HL-60 (cell line): ENCODE measurements around the gene LARP1.

Experiments
- POLR2AphosphoS5 ChIP-seq: IDR thresholded peaks from 2 replicates; pipeline ENCODE4 v1.6.1; 2012; ENCODE audit warnings: low read depth
- TF ChIP-seq, protein P1 (sequence below): IDR thresholded peaks from one replicate; pipeline ENCODE4 v1.5.1; 2011; ENCODE audit warnings: low read length, control low read depth, inconsistent platforms; ENCODE audit not compliant: insufficient read depth
- TF ChIP-seq, protein P2 (sequence below): IDR thresholded peaks from 2 replicates; pipeline ENCODE4 v1.6.1; 2012; ENCODE audit warnings: low read depth; ENCODE audit not compliant: insufficient replicate concordance

DNA sequence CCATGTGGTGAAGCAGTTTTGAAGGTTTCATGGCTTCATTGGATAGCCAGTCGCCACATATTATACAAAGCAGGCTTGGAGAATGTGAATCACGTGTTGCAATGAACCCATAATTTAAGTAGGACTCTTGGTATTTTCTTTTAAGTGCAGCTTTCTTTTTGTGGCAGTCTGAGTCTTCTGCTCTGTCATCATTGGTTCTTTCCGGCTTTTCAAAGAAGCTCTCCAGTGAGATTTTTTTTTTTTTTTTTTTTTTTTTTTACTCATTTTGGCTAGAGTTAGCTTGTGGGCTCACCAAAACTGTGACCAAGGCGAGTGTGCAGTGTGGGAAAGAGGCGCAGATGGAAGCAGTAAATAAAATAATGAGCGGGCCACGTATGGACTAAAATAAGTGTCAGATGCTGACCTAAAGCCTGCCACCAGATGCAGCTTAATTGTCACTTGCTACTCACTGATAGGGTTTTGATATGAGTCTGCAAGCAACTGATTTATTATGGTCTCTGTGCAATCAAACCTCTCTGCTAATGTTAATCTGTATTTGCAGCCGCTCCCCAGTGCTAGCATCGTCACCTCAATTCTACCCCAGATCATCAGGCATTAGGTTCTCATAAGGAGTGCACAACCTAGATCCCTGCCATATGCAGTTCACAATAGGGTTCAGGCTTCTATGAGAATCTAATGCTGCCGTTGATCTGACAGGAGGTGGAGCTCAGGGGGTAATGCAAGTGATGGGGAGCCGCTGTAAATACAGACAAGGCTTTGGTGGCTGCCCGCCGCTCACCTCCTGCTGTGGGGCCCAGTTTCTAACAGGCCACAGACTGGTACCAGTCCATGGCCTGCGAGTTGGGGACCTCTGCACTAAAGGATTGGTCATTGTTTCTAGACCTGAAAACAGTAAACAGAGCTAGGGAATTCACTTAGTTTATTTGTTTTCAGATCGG, 45.5 kb upstream of the LARP1 start:
- TF ChIP-seq, protein P1, sequence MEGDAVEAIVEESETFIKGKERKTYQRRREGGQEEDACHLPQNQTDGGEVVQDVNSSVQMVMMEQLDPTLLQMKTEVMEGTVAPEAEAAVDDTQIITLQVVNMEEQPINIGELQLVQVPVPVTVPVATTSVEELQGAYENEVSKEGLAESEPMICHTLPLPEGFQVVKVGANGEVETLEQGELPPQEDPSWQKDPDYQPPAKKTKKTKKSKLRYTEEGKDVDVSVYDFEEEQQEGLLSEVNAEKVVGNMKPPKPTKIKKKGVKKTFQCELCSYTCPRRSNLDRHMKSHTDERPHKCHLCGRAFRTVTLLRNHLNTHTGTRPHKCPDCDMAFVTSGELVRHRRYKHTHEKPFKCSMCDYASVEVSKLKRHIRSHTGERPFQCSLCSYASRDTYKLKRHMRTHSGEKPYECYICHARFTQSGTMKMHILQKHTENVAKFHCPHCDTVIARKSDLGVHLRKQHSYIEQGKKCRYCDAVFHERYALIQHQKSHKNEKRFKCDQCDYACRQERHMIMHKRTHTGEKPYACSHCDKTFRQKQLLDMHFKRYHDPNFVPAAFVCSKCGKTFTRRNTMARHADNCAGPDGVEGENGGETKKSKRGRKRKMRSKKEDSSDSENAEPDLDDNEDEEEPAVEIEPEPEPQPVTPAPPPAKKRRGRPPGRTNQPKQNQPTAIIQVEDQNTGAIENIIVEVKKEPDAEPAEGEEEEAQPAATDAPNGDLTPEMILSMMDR = no peak
- no peak for TF ChIP-seq POLR2AphosphoS5
- TF ChIP-seq, protein P2, sequence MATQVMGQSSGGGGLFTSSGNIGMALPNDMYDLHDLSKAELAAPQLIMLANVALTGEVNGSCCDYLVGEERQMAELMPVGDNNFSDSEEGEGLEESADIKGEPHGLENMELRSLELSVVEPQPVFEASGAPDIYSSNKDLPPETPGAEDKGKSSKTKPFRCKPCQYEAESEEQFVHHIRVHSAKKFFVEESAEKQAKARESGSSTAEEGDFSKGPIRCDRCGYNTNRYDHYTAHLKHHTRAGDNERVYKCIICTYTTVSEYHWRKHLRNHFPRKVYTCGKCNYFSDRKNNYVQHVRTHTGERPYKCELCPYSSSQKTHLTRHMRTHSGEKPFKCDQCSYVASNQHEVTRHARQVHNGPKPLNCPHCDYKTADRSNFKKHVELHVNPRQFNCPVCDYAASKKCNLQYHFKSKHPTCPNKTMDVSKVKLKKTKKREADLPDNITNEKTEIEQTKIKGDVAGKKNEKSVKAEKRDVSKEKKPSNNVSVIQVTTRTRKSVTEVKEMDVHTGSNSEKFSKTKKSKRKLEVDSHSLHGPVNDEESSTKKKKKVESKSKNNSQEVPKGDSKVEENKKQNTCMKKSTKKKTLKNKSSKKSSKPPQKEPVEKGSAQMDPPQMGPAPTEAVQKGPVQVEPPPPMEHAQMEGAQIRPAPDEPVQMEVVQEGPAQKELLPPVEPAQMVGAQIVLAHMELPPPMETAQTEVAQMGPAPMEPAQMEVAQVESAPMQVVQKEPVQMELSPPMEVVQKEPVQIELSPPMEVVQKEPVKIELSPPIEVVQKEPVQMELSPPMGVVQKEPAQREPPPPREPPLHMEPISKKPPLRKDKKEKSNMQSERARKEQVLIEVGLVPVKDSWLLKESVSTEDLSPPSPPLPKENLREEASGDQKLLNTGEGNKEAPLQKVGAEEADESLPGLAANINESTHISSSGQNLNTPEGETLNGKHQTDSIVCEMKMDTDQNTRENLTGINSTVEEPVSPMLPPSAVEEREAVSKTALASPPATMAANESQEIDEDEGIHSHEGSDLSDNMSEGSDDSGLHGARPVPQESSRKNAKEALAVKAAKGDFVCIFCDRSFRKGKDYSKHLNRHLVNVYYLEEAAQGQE = no peak
